Lower leg skin (tissue), 3 donors: ENCODE measurements around the gene ZNF232.
"Not testable (repeated sequence)": the region's sequence is repeated elsewhere in the genome, so short reads cannot be mapped to it uniquely, and the experiment has no call there.

Experiments used
- CTCF ChIP-seq, 3 donors: fragments of 450-650 bp; IDR thresholded peaks; one replicate each; pipeline ENCODE4 v1.5.1; 2016; ENCODE audit warnings: antibody characterized with exemption in 3 of 3, mild to moderate bottlenecking in 3 of 3, moderate library complexity in 2 of 3
- POLR2A ChIP-seq, 2 donors: fragments of 450-650 bp; IDR thresholded peaks; one replicate each; pipeline ENCODE4 v1.6.1; 2016 to 2017; ENCODE audit warnings: antibody characterized with exemption in 2 of 2, mild to moderate bottlenecking in 1 of 2, moderate library complexity in 1 of 2

GRCh38 chr17:5138198-5138544, 26.5 kb upstream of the ZNF232 start:
- TF ChIP-seq CTCF, POLR2A (IDR thresholded peaks at IDR 0.05): not testable (repeated sequence)
